CD14-positive monocyte (primary cell): ENCODE results near the gene RRP9. TPM values are rescaled to one million over a fixed set of nuclear protein-coding genes. Genes with fewer than 3 reads are reported as not detected.
A peak's percentile ranks its signal among the peaks of the same experiment; 100 is the strongest.

Experiments used
- DNase-seq, 3 donors: peaks; one replicate each; pipeline ENCODE4 v3.0.0-alpha.2; 2011 to 2022
- H2AFZ ChIP-seq: 2 replicates; pipeline ENCODE4 v1.6.0; 2012; ENCODE audit warnings: mild to moderate bottlenecking, low read depth, low read length, inconsistent platforms; ENCODE audit not compliant: insufficient read depth, poor library complexity, severe bottlenecking
- H3K27ac ChIP-seq, 2 donors: 1 replicate in 1 of 2; 2 replicates in 1 of 2; pipeline ENCODE4 v1.5.1; 2012 to 2013; ENCODE audit warnings: low read length in 2 of 2, control low read depth in 1 of 2, inconsistent platforms in 1 of 2, low read depth in 1 of 2, mild to moderate bottlenecking in 1 of 2
- H3K27me3 ChIP-seq, 2 donors: one replicate each; pipeline versions ENCODE4 v1.6.0 to v1.6.1; 2011 to 2013; ENCODE audit warnings: low read length in 2 of 2; ENCODE audit not compliant: control insufficient read depth in 2 of 2, insufficient read depth in 2 of 2
- H3K36me3 ChIP-seq, 2 donors: replicated peaks in 1 of 2; 1 replicate in 1 of 2; 2 replicates in 1 of 2; pipeline versions ENCODE4 v1.5.1 to v1.6.1; 2012 to 2013; ENCODE audit warnings: low read length in 2 of 2, control low read depth in 1 of 2, inconsistent platforms in 1 of 2, mild to moderate bottlenecking in 1 of 2; ENCODE audit not compliant: insufficient read depth in 2 of 2, control insufficient read depth in 1 of 2
- H3K4me1 ChIP-seq, 2 donors: 1 replicate in 1 of 2; 2 replicates in 1 of 2; pipeline versions ENCODE4 v1.5.1 to v1.6.1; 2012 to 2013; ENCODE audit warnings: low read length in 2 of 2, control low read depth in 1 of 2, inconsistent platforms in 1 of 2, mild to moderate bottlenecking in 1 of 2, moderate library complexity in 1 of 2; ENCODE audit not compliant: insufficient read depth in 2 of 2, control insufficient read depth in 1 of 2
- H3K4me2 ChIP-seq: replicated peaks from 2 replicates; pipeline ENCODE3; 2012; ENCODE audit warnings: low read length, moderate library complexity, mild to moderate bottlenecking; ENCODE audit not compliant: poor library complexity, severe bottlenecking; ENCODE audit errors: extremely low read depth
- H3K4me3 ChIP-seq, 3 experiments: fragments of 200-600 bp in 1 of 3; sonication (generic) in 1 of 3; replicated peaks in 1 of 3; 1 replicate in 2 of 3; 2 replicates in 1 of 3; pipeline ENCODE4 v1.5.1; 2011 to 2013; ENCODE audit warnings: low read length in 3 of 3, mild to moderate bottlenecking in 3 of 3, control low read depth in 2 of 3, low read depth in 2 of 3, inconsistent platforms in 1 of 3, moderate library complexity in 1 of 3
- H3K79me2 ChIP-seq: 2 replicates; pipeline ENCODE4 v1.6.0; 2012; ENCODE audit warnings: mild to moderate bottlenecking, control low read depth, inconsistent platforms, low read length, moderate library complexity; ENCODE audit not compliant: insufficient read depth
- H3K9ac ChIP-seq: 2 replicates; pipeline ENCODE4 v1.6.0; 2017; ENCODE audit warnings: low read length, mild to moderate bottlenecking; ENCODE audit not compliant: insufficient read depth, poor library complexity, severe bottlenecking
- H3K9me3 ChIP-seq, 2 donors: replicated peaks in 1 of 2; 1 replicate in 1 of 2; 2 replicates in 1 of 2; pipeline versions ENCODE4 v1.5.1 to v1.6.1; 2012 to 2013; ENCODE audit warnings: low read length in 2 of 2, control low read depth in 1 of 2; ENCODE audit not compliant: control insufficient read depth in 1 of 2, insufficient read depth in 1 of 2
- H4K20me1 ChIP-seq: 2 replicates; pipeline ENCODE4 v1.6.0; 2012; ENCODE audit warnings: mild to moderate bottlenecking, low read length, control low read depth, moderate library complexity; ENCODE audit not compliant: insufficient read depth
- H3K27ac Mint-ChIP-seq, 7 donors: one replicate each; pipeline ENCODE4 v1.8.0; 2020; ENCODE audit warnings: mild to moderate bottlenecking in 7 of 7, mixed read lengths in 7 of 7, moderate library complexity in 6 of 7, inconsistent platforms in 2 of 7
- H3K27me3 Mint-ChIP-seq, 3 donors: one replicate each; pipeline ENCODE4 v1.8.0; 2021 to 2022; ENCODE audit warnings: low read depth in 3 of 3, mild to moderate bottlenecking in 3 of 3, mixed read lengths in 3 of 3, moderate library complexity in 3 of 3, inconsistent platforms in 1 of 3
- H3K36me3 Mint-ChIP-seq, 2 donors: one replicate each; pipeline ENCODE4 v1.8.0; 2020; ENCODE audit warnings: mixed read lengths in 2 of 2, inconsistent platforms in 1 of 2, mild to moderate bottlenecking in 1 of 2
- H3K4me1 Mint-ChIP-seq: one replicate; pipeline ENCODE4 v1.8.0; 2020; ENCODE audit warnings: mild to moderate bottlenecking, mixed read lengths
- H3K4me3 Mint-ChIP-seq, 2 donors: one replicate each; pipeline ENCODE4 v1.8.0; 2020; ENCODE audit warnings: mild to moderate bottlenecking in 2 of 2, mixed read lengths in 2 of 2, moderate library complexity in 1 of 2
- H3K9me3 Mint-ChIP-seq, 7 donors: one replicate each; pipeline ENCODE4 v1.8.0; 2020 to 2022; ENCODE audit warnings: mixed read lengths in 7 of 7, mild to moderate bottlenecking in 6 of 7, moderate library complexity in 6 of 7, inconsistent platforms in 2 of 7
- WGBS: methylation state at CpG from one replicate; pipeline ENCODE4 v1.1.5; 2013; ENCODE audit warnings: missing lambda C conversion rate; ENCODE audit not compliant: insufficient coverage; 5-methylcytosine and 5-hydroxymethylcytosine counted together
- intact Hi-C, 2 donors: fragments of 100-400 bp; cut with micrococcal nuclease; formaldehyde crosslinking; loops; one replicate each; pipeline versions ENCODE4 v1.15.0 to v1.15.1; 2023
- polyA plus RNA-seq, 3 donors: library from polyadenylated mRNA; depleted of rRNA in 1 of 3; unstranded in 2 of 3; stranded (reverse) in 1 of 3; fragments of 300-500 nt in 2 of 3; fragments of >200 nt in 1 of 3; fragmentation: Illumina TruSeq in 2 of 3; gene quantifications; 1 replicate in 2 of 3; 2 replicates in 1 of 3; pipeline ENCODE4 v1.2.3, GENCODE V29; 2012 to 2021
- TF ChIP-seq, protein P1 (sequence below): fragments of 200-600 bp; IDR thresholded peaks from one replicate; pipeline ENCODE4 v1.8.0; 2022; ENCODE audit warnings: antibody characterized with exemption, mild to moderate bottlenecking

RRP9 gene
- polyA plus RNA-seq, 3 donors: 6.7 to 10.4 (median 9.9) TPM

DNA sequence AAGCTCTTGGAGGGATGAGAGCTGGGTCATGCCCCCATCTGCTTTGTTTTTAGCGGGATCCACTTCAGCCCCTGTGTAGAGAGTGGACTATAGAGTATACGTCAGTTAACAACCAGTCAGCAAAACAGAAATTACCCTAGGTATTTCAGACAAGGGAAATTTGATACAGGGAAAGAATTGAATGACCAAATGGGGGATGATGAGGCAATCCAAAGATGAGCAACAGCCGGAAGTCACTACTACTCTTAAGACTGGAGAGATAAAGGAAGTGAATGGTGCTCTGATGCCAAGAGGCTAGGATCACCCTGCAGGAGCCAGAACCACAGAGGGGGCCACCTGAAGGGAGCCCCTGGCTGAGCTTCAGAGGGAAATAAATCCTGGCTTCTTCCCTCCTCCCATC, 11.7 kb upstream of the RRP9 start:
- Mint-ChIP-seq H3K4me1 (peaks cover 42% of the 10 kb centered on the region), H3K9me3 (peaks cover 0 to 5% (median 0%) of the 10 kb centered on the region in 7 donors), H3K36me3 (no peaks in the 10 kb centered on the region), H3K4me3 (peak overlapping the region; percentile 34 to 58), H3K27ac (peak overlapping the region in 6 of 7 donors; percentile 67 to 91 (median 88)), H3K27me3 (peaks cover 9 to 18% (median 16%) of the 10 kb centered on the region in 3 donors)
- Histone ChIP-seq H3K79me2 (no peaks in the 10 kb centered on the region), H3K9ac (no peak overlapping the region), H2AFZ (no peak overlapping the region), H3K4me1 (peaks cover 45 to 51% of the 10 kb centered on the region in 2 donors), H3K9me3 (no peaks in the 10 kb centered on the region), H3K27me3 (peaks cover 2 to 16% of the 10 kb centered on the region in 2 donors), H3K4me2 (no peak overlapping the region), H3K27ac (peak overlapping the region in 1 of 2 donors; percentile 36), H4K20me1 (no peaks in the 10 kb centered on the region), H3K4me3 (peak overlapping the region in 1 of 3 experiments; percentile 9), H3K36me3 (no peaks in the 10 kb centered on the region)
- intact Hi-C loops: no loop called here
- peak; percentile 80 to 95 (median 94) for DNase-seq
- WGBS: no CpG with 5 or more reads among the region's 3 CpGs
- TF ChIP-seq, protein P1, sequence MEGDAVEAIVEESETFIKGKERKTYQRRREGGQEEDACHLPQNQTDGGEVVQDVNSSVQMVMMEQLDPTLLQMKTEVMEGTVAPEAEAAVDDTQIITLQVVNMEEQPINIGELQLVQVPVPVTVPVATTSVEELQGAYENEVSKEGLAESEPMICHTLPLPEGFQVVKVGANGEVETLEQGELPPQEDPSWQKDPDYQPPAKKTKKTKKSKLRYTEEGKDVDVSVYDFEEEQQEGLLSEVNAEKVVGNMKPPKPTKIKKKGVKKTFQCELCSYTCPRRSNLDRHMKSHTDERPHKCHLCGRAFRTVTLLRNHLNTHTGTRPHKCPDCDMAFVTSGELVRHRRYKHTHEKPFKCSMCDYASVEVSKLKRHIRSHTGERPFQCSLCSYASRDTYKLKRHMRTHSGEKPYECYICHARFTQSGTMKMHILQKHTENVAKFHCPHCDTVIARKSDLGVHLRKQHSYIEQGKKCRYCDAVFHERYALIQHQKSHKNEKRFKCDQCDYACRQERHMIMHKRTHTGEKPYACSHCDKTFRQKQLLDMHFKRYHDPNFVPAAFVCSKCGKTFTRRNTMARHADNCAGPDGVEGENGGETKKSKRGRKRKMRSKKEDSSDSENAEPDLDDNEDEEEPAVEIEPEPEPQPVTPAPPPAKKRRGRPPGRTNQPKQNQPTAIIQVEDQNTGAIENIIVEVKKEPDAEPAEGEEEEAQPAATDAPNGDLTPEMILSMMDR: no peak

DNA sequence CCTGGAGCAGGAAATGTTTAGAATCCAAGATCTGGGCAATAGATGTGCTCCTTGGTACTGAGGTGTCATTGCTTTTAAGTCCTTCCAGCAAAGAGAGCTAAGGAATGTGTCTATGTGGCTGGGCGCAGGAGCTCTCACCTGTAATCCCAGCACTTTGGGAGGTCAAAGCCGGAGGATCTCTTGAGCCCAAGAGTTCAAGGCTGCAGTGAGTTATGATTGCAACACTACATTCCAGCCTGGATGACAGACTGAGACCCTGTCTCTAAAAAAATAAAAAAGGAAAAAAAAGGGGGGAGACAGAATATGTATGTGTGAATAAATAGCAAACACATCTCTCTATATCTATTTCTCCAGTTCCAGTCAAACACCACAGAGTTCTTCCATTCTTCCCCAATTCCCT, 9.2 kb upstream of the RRP9 start:
- H3K4me2 ChIP-seq: no peak overlapping the region
- Mint-ChIP-seq H3K4me3 (no peak overlapping the region), H3K27ac (no peak overlapping the region), H3K27me3 (peaks cover 7 to 12% (median 10%) of the 10 kb centered on the region in 3 donors), H3K36me3 (no peaks in the 10 kb centered on the region), H3K4me1 (peaks cover 29% of the 10 kb centered on the region), H3K9me3 (peaks cover 0 to 5% (median 0%) of the 10 kb centered on the region in 7 donors)
- H3K4me3 ChIP-seq: no peak overlapping the region
- H4K20me1 ChIP-seq: no peaks in the 10 kb centered on the region
- no peak overlapping the region for H3K27ac ChIP-seq
- no peaks in the 10 kb centered on the region for H3K9me3 ChIP-seq
- peaks cover 0 to 9% of the 10 kb centered on the region in 2 donors for H3K27me3 ChIP-seq
- intact Hi-C loops: no loop called here
- peaks cover 28 to 31% of the 10 kb centered on the region in 2 donors for H3K4me1 ChIP-seq
- no peaks in the 10 kb centered on the region for H3K79me2 ChIP-seq
- TF ChIP-seq, protein P1: no peak
- no peak for DNase-seq
- WGBS: 100% methylated on average over 2 of the region's 2 CpGs
- H3K36me3 ChIP-seq: no peaks in the 10 kb centered on the region
- H3K9ac ChIP-seq: no peak overlapping the region
- no peak overlapping the region for H2AFZ ChIP-seq
